ENCODE data around the gene DNAH9. TPM values are rescaled to one million over a fixed set of nuclear protein-coding genes. Genes with fewer than 3 reads are reported as not detected.

DNAH9 gene
- total and polyA plus RNA-seq, 2 of the 8 experiments (the other 6 are each of a cell fraction or from before 2014, with no cell fraction given) = 0.21 to 0.86 TPM

GRCh38 chr17:11935734-11936406, 337.6 kb downstream of the DNAH9 start (continued):
- TF ChIP-seq ASH2L (IDR thresholded peaks at IDR 0.05; ENCODE audit: low read length) = no peak

Measured in H1 (cell line).